GM04504 (cell line): ENCODE results near the gene TUSC2.

Experiments used
- DNase-seq: peaks from one replicate; pipeline ENCODE4 v3.0.0-alpha.2; 2012; ENCODE audit warnings: low read depth

Gene TUSC2

GRCh38 chr3:50354186-50354764 lies 26.3 kb upstream of the TUSC2 start:
- no peak for DNase-seq

- no peak for DNase-seq
These were observed 25.4 kb upstream of the TUSC2 start for GRCh38 chr3:50353245-50354004.

- no peak for DNase-seq
These were observed 24.8 kb upstream of the TUSC2 start for GRCh38 chr3:50352781-50353180.

DNA sequence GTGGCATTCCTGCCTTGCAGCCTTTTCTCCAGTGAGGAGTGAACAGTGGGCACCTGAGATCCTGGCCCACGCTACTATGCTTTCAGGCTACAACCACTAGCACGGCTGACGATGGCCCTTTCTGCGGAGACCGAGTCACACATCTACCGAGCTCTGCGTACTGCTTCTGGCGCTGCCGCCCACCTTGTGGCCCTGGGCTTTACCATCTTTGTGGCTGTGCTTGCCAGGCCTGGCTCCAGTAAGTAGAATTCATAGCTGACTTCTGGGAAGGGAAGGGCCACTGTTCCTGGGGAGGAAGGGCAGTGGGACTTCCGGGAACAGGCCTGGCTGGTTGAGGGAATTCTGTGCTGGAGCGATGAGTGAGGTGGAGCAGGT lies 23.3 kb upstream of the TUSC2 start:
- no peak for DNase-seq

DNA sequence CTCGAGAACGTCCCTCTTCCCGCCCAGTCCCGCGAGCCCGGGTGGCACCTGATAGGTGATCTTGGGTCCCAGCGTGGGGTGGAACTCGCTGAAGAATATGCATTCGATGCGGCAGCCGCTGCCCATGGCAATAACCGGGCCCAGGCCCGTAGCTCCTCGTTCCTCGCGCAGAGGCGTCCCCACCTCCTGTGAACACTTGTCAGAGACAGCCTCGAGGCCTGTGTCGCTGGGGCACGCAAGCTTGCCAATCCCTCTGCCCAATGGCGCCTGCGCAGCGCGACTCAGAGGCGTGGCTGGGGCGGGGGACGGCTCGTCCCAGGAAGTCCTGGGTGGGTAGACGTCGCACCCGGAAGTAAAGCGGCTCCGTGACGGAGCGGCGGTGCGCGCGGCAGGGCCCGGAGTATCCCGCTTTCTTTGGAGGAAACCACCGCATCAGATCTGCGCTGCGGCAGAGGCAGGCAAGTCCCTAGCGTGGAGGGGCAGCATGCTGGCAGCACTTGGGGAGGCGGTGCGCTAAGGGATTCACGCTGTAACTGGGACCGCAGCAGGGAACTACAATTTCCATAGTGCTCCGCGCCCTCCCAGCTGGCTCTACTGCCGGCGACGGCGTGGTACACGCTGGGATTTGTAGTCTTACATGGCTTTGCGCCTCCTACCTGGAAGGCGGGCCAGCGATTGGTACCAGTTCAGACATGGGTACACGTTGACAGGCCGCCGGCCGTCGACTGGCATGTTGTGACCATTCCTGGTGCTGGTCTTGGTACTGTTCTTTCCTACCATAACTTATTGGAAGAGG lies 22.7 kb upstream of the TUSC2 start, which contains the start of the genes CYB561D2 and NPRL2:
TSS of gene CYB561D2 (plus strand) at position 336 of the 796 bp plus-strand sequence. CDS start 572 bp downstream, outside the sequence.
TSS of gene NPRL2 (minus strand) at position 249 of the 796 bp plus-strand sequence. CDS start at position 126, 123 bp downstream.
- DNase-seq, result peak; percentile 83

DNA sequence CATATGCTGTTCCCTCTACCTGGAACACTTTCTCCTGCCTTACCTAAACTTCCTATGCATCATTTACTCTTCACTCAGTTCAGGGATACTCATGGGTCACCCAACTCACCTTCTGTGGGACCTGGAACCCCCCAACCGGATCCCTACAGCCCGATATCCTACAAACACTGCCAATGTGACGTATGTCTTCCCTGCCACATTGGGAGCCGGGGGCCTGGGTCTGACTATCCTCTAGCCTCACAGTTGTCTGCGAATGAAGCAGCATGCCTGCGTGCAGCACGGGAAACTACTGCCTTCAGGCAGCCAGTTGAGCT lies 22.1 kb upstream of the TUSC2 start:
- DNase-seq, result no peak

DNA sequence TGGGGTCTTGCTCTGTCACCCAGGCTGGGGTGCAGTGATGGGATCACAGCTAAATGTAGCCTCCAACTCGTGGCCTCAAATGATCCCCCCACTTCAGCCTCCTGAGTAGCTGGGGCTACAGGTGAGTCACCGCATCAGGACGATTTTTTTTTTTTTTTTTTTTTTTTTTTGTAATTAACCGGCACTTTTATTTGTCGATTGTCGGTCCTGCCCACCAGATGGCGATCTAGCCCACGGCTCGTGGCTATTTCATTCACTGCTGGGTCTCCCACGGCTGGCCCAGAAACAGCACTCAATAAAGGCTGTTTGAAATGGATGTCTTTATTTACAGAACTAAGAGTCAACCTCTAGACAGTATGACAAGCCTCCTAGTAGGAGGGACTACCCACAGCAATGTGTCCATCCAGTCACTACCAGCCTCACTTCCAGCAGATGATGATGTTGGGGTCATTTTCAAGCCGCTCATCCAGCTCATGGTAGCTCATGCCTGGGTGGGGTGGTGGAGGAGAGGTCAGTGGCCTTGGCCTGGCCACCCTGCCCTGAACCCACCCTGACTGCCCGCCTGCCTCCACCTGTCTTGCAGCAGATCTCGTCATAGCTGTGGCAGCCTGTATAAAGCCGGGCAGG lies 19.3 kb upstream of the TUSC2 start:
- DNase-seq, result no peak

DNA sequence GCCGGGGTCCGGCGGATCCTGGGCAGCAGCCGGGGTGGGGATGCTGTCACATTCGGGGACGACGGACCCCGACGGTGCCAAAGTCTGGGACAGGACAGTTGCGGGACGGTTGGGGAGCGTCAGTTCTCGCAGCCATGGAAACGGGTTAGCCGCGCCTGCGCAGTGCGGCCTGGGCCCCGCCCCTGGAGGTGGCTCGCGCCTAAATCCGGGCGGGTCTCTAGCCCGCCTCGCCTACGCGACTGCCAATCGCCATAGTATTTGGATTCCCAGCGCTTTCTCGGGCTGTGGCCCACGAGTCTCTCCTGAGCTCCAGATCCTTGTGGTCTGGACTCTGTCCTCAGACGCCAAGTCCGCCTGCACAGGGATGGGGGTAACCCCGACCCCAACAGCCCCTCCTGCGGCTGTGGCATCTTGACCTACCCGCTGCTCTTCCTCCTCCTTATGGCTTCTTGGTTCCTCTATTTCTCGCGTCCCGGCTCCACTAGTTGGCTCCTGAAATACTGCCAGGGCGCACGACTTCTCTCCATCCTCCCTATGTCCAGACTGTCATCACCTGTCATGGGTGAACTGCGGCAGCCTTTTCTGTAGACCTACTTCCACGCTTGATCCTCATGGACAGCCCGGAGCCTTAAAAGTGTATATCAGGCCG lies 17.7 kb upstream of the TUSC2 start, which contains the start of gene ZMYND10:
TSS of gene ZMYND10 (minus strand) at position 147 of the 649 bp plus-strand sequence. CDS start 153 bp downstream, outside the sequence.
- DNase-seq, result no peak

DNA sequence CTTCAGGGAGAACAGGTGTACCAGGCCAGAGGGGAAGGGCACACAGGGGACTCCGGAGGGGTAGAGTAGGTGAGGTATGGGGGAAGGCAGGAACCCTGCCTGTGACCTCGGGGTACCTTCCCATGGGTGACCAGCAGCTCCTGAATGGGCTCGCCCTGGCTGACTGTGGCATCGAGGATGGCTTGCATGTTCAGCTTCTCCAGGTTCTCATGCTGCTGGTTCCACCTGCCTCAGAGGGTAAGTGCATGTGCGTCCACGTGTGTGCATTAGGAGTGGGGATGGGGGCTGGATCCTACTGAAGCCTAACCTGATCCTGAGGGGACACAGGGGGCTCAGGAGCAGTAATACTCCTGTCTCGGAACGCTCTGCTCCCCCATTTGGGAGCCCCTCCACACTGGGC lies 17.0 kb upstream of the TUSC2 start:
- DNase-seq, result no peak

DNA sequence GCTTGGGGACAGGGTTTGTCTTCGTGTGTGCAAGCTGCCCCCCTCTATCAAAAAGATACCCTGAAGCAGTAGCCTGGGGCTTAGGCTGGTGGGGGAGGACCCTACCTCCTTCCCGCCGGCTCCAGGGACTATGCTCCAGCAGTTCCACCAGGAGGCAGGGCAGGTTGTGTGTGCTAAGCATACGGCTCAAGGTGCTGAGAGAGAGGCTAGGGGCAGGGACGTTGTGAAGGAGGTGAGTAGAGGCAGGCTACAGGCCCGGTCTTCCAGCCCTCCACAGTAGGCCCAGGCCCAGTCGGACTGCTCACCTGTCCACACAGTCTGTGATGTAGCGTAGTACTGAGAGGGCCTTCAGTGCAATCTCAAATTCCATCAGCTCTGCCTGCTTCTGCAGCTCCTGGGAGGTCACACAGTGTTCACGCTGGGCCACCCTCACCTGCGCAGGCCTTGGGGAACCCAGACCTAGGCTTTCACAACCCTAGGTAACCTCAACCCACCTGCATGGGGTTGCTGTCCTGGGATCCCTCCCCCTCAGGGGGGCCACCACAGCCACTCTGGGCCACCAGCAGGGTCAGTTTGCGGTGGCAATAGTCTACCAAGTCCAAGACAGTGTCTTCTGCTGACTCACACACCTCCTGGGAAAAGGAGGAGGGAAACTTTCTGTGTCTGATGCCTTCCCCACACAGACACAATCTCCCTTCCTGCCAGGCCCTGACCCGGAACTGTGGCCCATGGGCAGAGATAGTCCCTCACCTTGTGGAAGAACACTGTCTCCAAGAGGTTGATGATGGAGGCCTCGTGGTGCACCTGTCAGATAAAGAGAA lies 15.0 kb upstream of the TUSC2 start:
- DNase-seq, result no peak

GRCh38 chr3:50341996-50342650 lies 14.1 kb upstream of the TUSC2 start:
- no peak for DNase-seq

- DNase-seq, result no peak
These were observed 13.5 kb upstream of the TUSC2 start for GRCh38 chr3:50341537-50341936.

- DNase-seq, result no peak
These were observed 12.7 kb upstream of the TUSC2 start, which contains the start of gene RASSF1 for GRCh38 chr3:50340448-50341329. Gene RASSF1 (minus strand): TSS chr3:50340836. CDS start chr3:50340805, 31 bp downstream.

DNA sequence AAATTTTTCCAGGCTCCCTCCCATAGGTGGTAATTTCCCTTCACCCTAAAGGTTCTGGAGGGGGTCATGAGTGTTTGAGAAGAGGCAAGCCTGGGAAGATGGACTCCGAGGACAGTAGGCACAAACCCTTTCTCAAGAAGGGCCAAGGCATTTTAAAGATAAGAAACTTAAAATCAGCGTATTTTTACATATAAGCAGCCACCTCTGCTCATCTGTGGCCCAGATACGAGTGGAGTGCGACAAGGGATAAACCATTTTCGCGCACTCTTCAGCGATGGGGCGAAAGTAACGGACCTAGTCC lies 12.1 kb upstream of the TUSC2 start:
- DNase-seq, result no peak

GRCh38 chr3:50339485-50340146 lies 11.6 kb upstream of the TUSC2 start:
- no peak for DNase-seq

GRCh38 chr3:50338965-50339364 lies 10.9 kb upstream of the TUSC2 start:
- no peak for DNase-seq

GRCh38 chr3:50337175-50337861 lies 9.3 kb upstream of the TUSC2 start:
- DNase-seq, result peak; percentile 99

GRCh38 chr3:50336452-50337174 lies 8.6 kb upstream of the TUSC2 start:
- DNase-seq, result no peak
